B cell (primary cell): ENCODE measurements around the gene NF2. TPM values are rescaled to one million over a fixed set of nuclear protein-coding genes. Genes with fewer than 3 reads are reported as not detected.

Experiments
- ATAC-seq: fragments of 200-7000 bp; cut with Tn5 transposase; one replicate; pipeline ENCODE4 v1.10.0; 2021; ENCODE audit warnings: low read depth, mild to moderate bottlenecking, moderate number of reproducible peaks, moderate library complexity
- CTCF ChIA-PET: fragments of 350-600 bp; sonication (Branson Sonifier 250); formaldehyde crosslinking; loops from one replicate; lab custom pipeline; 2021; ENCODE audit warnings: antibody characterized with exemption, inconsistent platforms; lab: Charles Lee
- POLR2A ChIA-PET: fragments of 350-600 bp; sonication (Branson Sonifier 250); formaldehyde crosslinking; loops from one replicate; lab custom pipeline; 2021; ENCODE audit warnings: antibody characterized with exemption; lab: Charles Lee
- DNase-seq: peaks from one replicate; pipeline ENCODE4 v3.0.0; 2013
- H2AFZ ChIP-seq: 2 replicates; pipeline ENCODE4 v1.6.1; 2012; ENCODE audit warnings: mild to moderate bottlenecking, low read depth, low read length; ENCODE audit not compliant: insufficient read depth, poor library complexity, severe bottlenecking
- H3K27ac ChIP-seq, 2 donors: 1 replicate in 1 of 2; 2 replicates in 1 of 2; pipeline ENCODE4 v1.5.1; 2012 to 2013; ENCODE audit warnings: low read length in 2 of 2, mild to moderate bottlenecking in 2 of 2, moderate library complexity in 1 of 2
- H3K27me3 ChIP-seq, 4 experiments: fragments of 200-600 bp in 1 of 4; sonication (generic) in 1 of 4; replicated peaks in 1 of 4; 1 replicate in 2 of 4; 2 replicates in 2 of 4; pipeline versions ENCODE4 v1.6.1 to v1.7.0; 2013 to 2016; ENCODE audit warnings: low read length in 3 of 4, mild to moderate bottlenecking in 2 of 4, mixed read lengths in 1 of 4, moderate library complexity in 1 of 4; ENCODE audit not compliant: insufficient read depth in 4 of 4, control insufficient read depth in 3 of 4; ENCODE audit errors: control extremely low read depth in 1 of 4
- H3K36me3 ChIP-seq, 2 experiments: replicated peaks in 1 of 2; 1 replicate in 1 of 2; 2 replicates in 1 of 2; pipeline versions ENCODE4 v1.6.1 to v1.7.1; 2013; ENCODE audit warnings: low read length in 1 of 2; ENCODE audit not compliant: insufficient read depth in 2 of 2, control insufficient read depth in 1 of 2; ENCODE audit errors: control extremely low read depth in 1 of 2, extremely low read depth in 1 of 2
- H3K4me1 ChIP-seq, 2 donors: fragments of 200-600 bp in 1 of 2; sonication (generic) in 1 of 2; 1 replicate in 1 of 2; 2 replicates in 1 of 2; pipeline versions ENCODE4 v1.5.1 to v1.6.1; 2013 to 2017; ENCODE audit warnings: low read length in 2 of 2; ENCODE audit not compliant: control insufficient read depth in 2 of 2, insufficient read depth in 2 of 2
- H3K4me2 ChIP-seq: replicated peaks from 2 replicates; pipeline ENCODE3; 2012; ENCODE audit warnings: mild to moderate bottlenecking, low read depth, low read length; ENCODE audit not compliant: poor library complexity, severe bottlenecking
- H3K4me3 ChIP-seq, 5 experiments: fragments of 200-600 bp in 1 of 5; sonication (generic) in 1 of 5; 1 replicate in 3 of 5; 2 replicates in 2 of 5; pipeline versions ENCODE4 v1.5.1 to v1.7.0; 2011 to 2016; ENCODE audit warnings: low read length in 4 of 5, mild to moderate bottlenecking in 4 of 5, low read depth in 2 of 5, control low read depth in 1 of 5, moderate library complexity in 1 of 5; ENCODE audit not compliant: insufficient read depth in 1 of 5; ENCODE audit errors: control extremely low read depth in 1 of 5, extremely low read depth in 1 of 5
- H3K79me2 ChIP-seq: fragments of 200-600 bp; sonication (generic); one replicate; pipeline ENCODE4 v1.6.0; 2016; ENCODE audit warnings: low read length; ENCODE audit not compliant: control insufficient read depth, insufficient read depth
- H3K9ac ChIP-seq: fragments of 200-600 bp; sonication (generic); 2 replicates; pipeline ENCODE4 v1.6.1; 2017; ENCODE audit warnings: mild to moderate bottlenecking, low read length, moderate library complexity
- H3K9me3 ChIP-seq, 3 donors: one replicate each; pipeline versions ENCODE4 v1.6.1 to v1.7.1; 2013; ENCODE audit warnings: low read length in 2 of 3; ENCODE audit not compliant: control insufficient read depth in 2 of 3, insufficient read depth in 1 of 3; ENCODE audit errors: control extremely low read depth in 1 of 3
- H4K20me1 ChIP-seq: 2 replicates; pipeline ENCODE4 v1.6.0; 2012; ENCODE audit warnings: mild to moderate bottlenecking, low read length; ENCODE audit not compliant: insufficient read depth, control insufficient read depth, poor library complexity, severe bottlenecking
- H3K27ac Mint-ChIP-seq: one replicate; pipeline ENCODE4 v1.8.0; 2021; ENCODE audit warnings: mixed read lengths
- H3K27me3 Mint-ChIP-seq: one replicate; pipeline ENCODE4 v1.8.0; 2021; ENCODE audit warnings: mixed read lengths
- H3K4me1 Mint-ChIP-seq: one replicate; pipeline ENCODE4 v1.8.0; 2021; ENCODE audit warnings: mixed read lengths
- H3K4me3 Mint-ChIP-seq: one replicate; pipeline ENCODE4 v1.8.0; 2021; ENCODE audit warnings: mixed read lengths
- H3K9me3 Mint-ChIP-seq: one replicate; pipeline ENCODE4 v1.8.0; 2022; ENCODE audit warnings: mixed read lengths; ENCODE audit not compliant: insufficient read depth
- EZH2 ChIP-seq: IDR thresholded peaks from 2 replicates; pipeline ENCODE4 v1.6.1; 2012; ENCODE audit warnings: borderline replicate concordance, low read depth, mild to moderate bottlenecking, moderate library complexity, low read length; ENCODE audit not compliant: insufficient read depth, poor library complexity, severe bottlenecking
- WGBS: methylation state at CpG from one replicate; pipeline ENCODE4 v1.1.5; 2013; ENCODE audit warnings: missing lambda C conversion rate; ENCODE audit not compliant: insufficient coverage; 5-methylcytosine and 5-hydroxymethylcytosine counted together
- intact Hi-C: fragments of 100-400 bp; cut with micrococcal nuclease; formaldehyde crosslinking; loops from one replicate; pipeline ENCODE4 v1.10.0; 2022
- polyA plus RNA-seq: library from polyadenylated mRNA; depleted of rRNA; stranded (reverse); fragments of >200 nt; gene quantifications from 2 replicates; pipeline ENCODE4 v1.2.3, GENCODE V29; 2012
- total RNA-seq, 2 donors: library from RNA; stranded (reverse); fragments of 120-200 nt in 1 of 2; gene quantifications; 1 replicate in 1 of 2; 2 replicates in 1 of 2; pipeline versions ENCODE4 v1.2.3 to v1.2.4, GENCODE V29; 2013 to 2022
- TF ChIP-seq, protein P1 (sequence below): fragments of 200-600 bp; IDR thresholded peaks from one replicate; pipeline ENCODE4 v1.8.0; 2022; ENCODE audit warnings: antibody characterized with exemption, mild to moderate bottlenecking

NF2 gene
- total and polyA plus RNA-seq, 2 donors (not counting 1 experiment from before 2014, with no cell fraction given): 9.4 to 26.6 TPM

DNA sequence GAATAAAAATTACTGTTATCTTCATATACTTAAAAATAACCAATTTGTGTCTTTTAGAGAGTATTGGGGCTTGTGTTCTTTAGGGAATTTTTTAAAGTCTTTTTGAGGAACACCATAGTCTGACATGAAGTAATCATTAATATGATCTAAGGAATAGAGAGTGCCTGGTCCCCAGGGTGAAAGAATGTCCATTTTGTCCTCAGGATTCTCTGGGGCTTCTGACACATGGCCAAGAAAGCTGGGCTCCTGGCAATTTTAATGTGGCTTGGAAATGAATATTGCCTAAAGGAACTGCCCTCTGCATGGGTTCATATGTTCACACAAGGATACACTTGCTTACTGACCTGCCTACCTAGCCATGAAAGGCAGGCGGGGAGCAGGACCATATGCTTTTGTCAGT is 33.7 kb downstream of the NF2 start:
- CTCF ChIA-PET: interaction anchor here (0.7 to 3.1 kb wide), 5 partner anchors 11 to 368 kb away, joined by 4 to 37 read pairs (median 6); no protein-coding TSS in a partner anchor
- POLR2A ChIA-PET: no interaction called here
- H3K27ac Mint-ChIP-seq: no peak overlapping the region
- no peak for DNase-seq
- Histone ChIP-seq H3K4me3 (no peak overlapping the region), H3K79me2 (peaks cover 35% of the 10 kb centered on the region), H3K27me3 (no peaks in the 10 kb centered on the region), H4K20me1 (peaks cover 46% of the 10 kb centered on the region), H3K9ac (no peak overlapping the region), H2AFZ (no peak overlapping the region), H3K4me2 (no peak overlapping the region), H3K27ac (no peak overlapping the region), H3K4me1 (peaks cover 0 to 2% of the 10 kb centered on the region in 2 donors), H3K36me3 (peaks cover 0 to 31% of the 10 kb centered on the region in 2 experiments), H3K9me3 (no peaks in the 10 kb centered on the region)
- intact Hi-C loops: loop anchor here (5.0 kb wide), 1 partner anchor 450 kb away; no protein-coding TSS in a partner anchor
- H3K4me3 Mint-ChIP-seq: no peak overlapping the region
- no peaks in the 10 kb centered on the region for H3K9me3 Mint-ChIP-seq
- WGBS: 100% methylated on average over 1 of the region's 1 CpG
- no peaks in the 10 kb centered on the region for H3K27me3 Mint-ChIP-seq
- H3K4me1 Mint-ChIP-seq: peaks cover 13% of the 10 kb centered on the region
- ATAC-seq: no peak
- TF ChIP-seq, protein P1, sequence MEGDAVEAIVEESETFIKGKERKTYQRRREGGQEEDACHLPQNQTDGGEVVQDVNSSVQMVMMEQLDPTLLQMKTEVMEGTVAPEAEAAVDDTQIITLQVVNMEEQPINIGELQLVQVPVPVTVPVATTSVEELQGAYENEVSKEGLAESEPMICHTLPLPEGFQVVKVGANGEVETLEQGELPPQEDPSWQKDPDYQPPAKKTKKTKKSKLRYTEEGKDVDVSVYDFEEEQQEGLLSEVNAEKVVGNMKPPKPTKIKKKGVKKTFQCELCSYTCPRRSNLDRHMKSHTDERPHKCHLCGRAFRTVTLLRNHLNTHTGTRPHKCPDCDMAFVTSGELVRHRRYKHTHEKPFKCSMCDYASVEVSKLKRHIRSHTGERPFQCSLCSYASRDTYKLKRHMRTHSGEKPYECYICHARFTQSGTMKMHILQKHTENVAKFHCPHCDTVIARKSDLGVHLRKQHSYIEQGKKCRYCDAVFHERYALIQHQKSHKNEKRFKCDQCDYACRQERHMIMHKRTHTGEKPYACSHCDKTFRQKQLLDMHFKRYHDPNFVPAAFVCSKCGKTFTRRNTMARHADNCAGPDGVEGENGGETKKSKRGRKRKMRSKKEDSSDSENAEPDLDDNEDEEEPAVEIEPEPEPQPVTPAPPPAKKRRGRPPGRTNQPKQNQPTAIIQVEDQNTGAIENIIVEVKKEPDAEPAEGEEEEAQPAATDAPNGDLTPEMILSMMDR: no peak
- no peak for TF ChIP-seq EZH2

DNA sequence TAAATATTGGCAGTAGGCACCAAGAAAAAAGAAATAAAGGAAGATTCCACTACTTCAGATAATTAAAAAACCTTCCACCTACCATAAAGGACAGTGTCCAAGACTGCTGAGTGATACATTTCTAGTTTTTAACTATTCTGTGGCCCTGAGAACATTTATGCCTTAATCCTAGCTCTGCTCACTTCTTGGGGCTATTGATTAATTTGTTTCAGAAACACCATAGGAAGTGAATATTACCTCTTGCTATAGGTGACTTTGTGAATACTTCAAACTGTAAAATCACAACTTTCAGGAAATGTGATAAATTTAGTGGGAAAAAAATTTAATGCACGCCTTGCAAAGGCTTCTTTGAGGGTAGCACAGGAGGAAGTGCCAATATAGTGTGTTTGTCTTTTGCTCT is 35.2 kb downstream of the NF2 start:
- TF ChIP-seq, protein P1: no peak
- TF ChIP-seq EZH2: no peak
- no peak overlapping the region for H3K4me2 ChIP-seq
- no peak overlapping the region for H3K4me3 ChIP-seq
- H3K9me3 ChIP-seq: no peaks in the 10 kb centered on the region
- DNase-seq (no peak), ATAC-seq (no peak)
- H3K27ac Mint-ChIP-seq: no peak overlapping the region
- no peaks in the 10 kb centered on the region for H3K27me3 ChIP-seq
- no peak overlapping the region for H2AFZ ChIP-seq
- peaks cover 31% of the 10 kb centered on the region for H4K20me1 ChIP-seq
- H3K79me2 ChIP-seq: peaks cover 26% of the 10 kb centered on the region
- ChIA-PET POLR2A (no interaction called here), CTCF (interaction anchor here (0.6 to 1.9 kb wide), 4 partner anchors 18 to 1639 kb away, joined by 3 to 6 read pairs (median 6); no protein-coding TSS in a partner anchor)
- H3K36me3 ChIP-seq: peaks cover 0 to 39% of the 10 kb centered on the region in 2 experiments
- H3K9ac ChIP-seq: no peak overlapping the region
- H3K4me3 Mint-ChIP-seq: no peak overlapping the region
- 80% methylated on average over 1 of the region's 1 CpG for WGBS
- peaks cover 3% of the 10 kb centered on the region for H3K4me1 Mint-ChIP-seq
- no peaks in the 10 kb centered on the region for H3K9me3 Mint-ChIP-seq
- no peaks in the 10 kb centered on the region for H3K27me3 Mint-ChIP-seq
- H3K27ac ChIP-seq: no peak overlapping the region
- intact Hi-C loops: loop anchor here (5.0 kb wide), 1 partner anchor 449 kb away; no protein-coding TSS in a partner anchor
- H3K4me1 ChIP-seq: no peaks in the 10 kb centered on the region
